RKO (cell line): ENCODE measurements around the gene EVPL.

Source experiments
- DNase-seq: peaks from one replicate; pipeline ENCODE4 v3.0.0-alpha.2; 2016; ENCODE audit warnings: low spot score

The EVPL gene

GRCh38 chr17:75959051-75959838 lies 67.9 kb downstream of the EVPL start:
- no peak for DNase-seq
